22Rv1 (cell line): ENCODE measurements around the gene PTPDC1.

ENCODE experiments used
- H3K27ac ChIP-seq: fragments of 450-650 bp; 2 replicates; pipeline ENCODE4 v1.5.1; 2017
- ZFX ChIP-seq: fragments of 450-650 bp; IDR thresholded peaks from 2 replicates; pipeline ENCODE4 v1.6.1; 2017; ENCODE audit warnings: antibody characterized with exemption, borderline replicate concordance
- TF ChIP-seq, protein P1 (sequence below): fragments of 450-650 bp; IDR thresholded peaks from 2 replicates; pipeline ENCODE4 v1.5.1; 2017; ENCODE audit warnings: mild to moderate bottlenecking

Gene PTPDC1

DNA sequence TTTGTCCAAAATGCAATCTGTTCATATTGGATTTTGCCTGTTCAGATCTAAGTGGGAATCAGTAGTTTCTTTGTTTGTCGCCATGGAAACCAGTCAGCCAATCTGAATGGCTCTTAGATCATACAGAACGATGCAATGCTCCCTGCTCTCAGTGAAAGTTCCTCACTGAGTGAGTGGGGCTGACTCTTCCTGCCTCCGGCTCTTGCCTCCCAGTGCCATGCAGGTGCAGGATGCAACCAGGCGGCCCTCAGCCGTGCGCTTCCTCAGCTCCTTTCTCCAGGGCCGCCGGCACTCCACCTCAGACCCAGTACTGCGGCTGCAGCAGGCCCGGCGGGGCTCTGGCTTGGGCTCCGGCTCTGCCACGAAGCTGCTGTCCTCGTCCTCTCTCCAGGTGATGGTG is at the start of gene PTPDC1:
Gene PTPDC1 (plus strand): TSS at position 151 of the 400 bp plus-strand sequence. CDS start 67 bp downstream, at position 218.
- no peak for TF ChIP-seq ZFX
- TF ChIP-seq, protein P1, sequence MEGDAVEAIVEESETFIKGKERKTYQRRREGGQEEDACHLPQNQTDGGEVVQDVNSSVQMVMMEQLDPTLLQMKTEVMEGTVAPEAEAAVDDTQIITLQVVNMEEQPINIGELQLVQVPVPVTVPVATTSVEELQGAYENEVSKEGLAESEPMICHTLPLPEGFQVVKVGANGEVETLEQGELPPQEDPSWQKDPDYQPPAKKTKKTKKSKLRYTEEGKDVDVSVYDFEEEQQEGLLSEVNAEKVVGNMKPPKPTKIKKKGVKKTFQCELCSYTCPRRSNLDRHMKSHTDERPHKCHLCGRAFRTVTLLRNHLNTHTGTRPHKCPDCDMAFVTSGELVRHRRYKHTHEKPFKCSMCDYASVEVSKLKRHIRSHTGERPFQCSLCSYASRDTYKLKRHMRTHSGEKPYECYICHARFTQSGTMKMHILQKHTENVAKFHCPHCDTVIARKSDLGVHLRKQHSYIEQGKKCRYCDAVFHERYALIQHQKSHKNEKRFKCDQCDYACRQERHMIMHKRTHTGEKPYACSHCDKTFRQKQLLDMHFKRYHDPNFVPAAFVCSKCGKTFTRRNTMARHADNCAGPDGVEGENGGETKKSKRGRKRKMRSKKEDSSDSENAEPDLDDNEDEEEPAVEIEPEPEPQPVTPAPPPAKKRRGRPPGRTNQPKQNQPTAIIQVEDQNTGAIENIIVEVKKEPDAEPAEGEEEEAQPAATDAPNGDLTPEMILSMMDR, result no peak
- H3K27ac ChIP-seq, result no peak within 1 kb of the TSS

DNA sequence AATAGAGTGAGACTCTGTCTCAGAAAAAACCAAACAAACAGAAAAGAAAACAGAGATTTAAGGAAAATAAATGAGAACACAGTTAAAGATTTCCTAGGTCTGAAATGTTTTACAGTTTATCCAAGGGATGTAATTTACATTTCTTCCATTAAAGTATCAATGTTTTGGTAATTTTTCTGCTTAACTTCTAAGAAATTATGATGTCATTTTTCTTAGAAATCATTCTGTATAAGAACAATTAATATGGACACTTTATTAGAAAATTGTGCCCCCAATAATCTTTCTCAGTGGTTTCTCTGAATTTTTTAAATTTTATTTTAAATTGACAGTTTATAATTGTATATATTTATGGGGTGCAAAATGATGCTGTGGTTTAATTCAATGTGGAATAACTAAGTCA is 49.8 kb upstream of the PTPDC1 start:
- no peak overlapping the region for H3K27ac ChIP-seq
- no peak for TF ChIP-seq ZFX
- TF ChIP-seq, protein P1, result no peak

- TF ChIP-seq, protein P1, result no peak
- no peak for TF ChIP-seq ZFX
- H3K27ac ChIP-seq, result no peak overlapping the region
Observed at GRCh38 chr9:94039786-94040185, 44.5 kb upstream of the PTPDC1 start.

- TF ChIP-seq, protein P1, result no peak
- TF ChIP-seq ZFX, result no peak
- H3K27ac ChIP-seq, result no peak overlapping the region
Observed at GRCh38 chr9:94042516-94043360, 41.5 kb upstream of the PTPDC1 start.

GRCh38 chr9:94054716-94055115 is 29.5 kb upstream of the PTPDC1 start:
- no peak for TF ChIP-seq ZFX
- TF ChIP-seq, protein P1, result no peak
- H3K27ac ChIP-seq, result no peak overlapping the region

DNA sequence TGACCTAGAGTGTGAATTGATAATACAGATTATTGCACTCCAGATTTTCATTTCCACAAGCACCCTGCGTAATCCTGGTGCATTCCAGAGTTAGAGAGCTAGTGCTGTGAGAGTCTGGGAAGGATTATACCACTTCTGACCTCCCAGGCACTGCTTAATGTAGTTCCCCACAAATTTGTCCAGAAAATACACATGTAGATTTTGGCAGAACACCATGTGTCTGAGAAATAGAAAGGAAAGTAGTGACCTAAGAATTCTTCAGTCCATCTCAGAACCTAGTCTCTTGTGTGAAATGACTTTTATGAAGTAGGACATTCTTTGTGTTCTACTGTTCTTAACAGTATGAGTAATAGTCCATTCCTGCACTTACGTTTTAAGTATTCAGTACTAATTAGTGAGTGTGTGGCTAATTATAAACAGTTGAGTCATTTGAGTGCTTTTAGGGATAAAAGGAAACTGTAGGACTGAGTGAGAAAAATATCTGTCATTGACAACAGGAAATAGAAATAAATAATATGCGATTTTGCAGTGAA is 27.8 kb upstream of the PTPDC1 start:
- TF ChIP-seq, protein P1, result no peak
- no peak for TF ChIP-seq ZFX

GRCh38 chr9:94057918-94058317 is 26.3 kb upstream of the PTPDC1 start:
- TF ChIP-seq, protein P1, result no peak
- no peak for TF ChIP-seq ZFX
- no peak overlapping the region for H3K27ac ChIP-seq

More for the DNA sequence above, 27.8 kb upstream of the PTPDC1 start:
- H3K27ac ChIP-seq, result no peak overlapping the region
